Measurements from ENCODE around the gene CABYR.

CABYR gene

DNA sequence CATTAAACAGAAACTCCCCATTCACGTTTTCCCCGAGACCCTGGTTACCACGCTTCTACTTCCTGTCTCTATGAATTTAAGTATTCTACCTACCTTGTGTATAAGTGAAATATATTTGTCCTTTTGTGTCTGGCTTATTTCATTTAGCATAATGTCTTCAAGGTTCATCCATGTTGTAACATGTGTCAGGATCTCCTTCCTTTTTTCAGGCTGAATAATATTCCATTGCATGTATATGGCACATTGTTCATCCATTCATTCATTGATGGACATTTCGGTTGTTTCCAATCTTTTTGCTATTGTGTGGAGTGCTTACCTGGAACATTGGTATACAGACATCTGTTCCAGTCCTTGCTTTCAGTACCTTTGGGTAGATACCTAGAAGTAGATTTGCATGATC is 18.2 kb upstream of the CABYR start:
- H3K36me3 ChIP-seq (ENCODE audit: low read length) = no peaks in the 10 kb centered on the region
- no peak overlapping the region for H3K4me3 ChIP-seq (ENCODE audit: insufficient read depth, low read length, poor library complexity, severe bottlenecking)
- H3F3A ChIP-seq (ENCODE audit: insufficient read depth) = no peaks in the 10 kb centered on the region
- H3K9me3 ChIP-seq (ENCODE audit: insufficient read depth, low read length) = no peaks in the 10 kb centered on the region
- no peak overlapping the region for H3K9ac ChIP-seq (ENCODE audit: low read length)
- no peaks in the 10 kb centered on the region for H3K9me2 ChIP-seq (replicated peaks; ENCODE audit: insufficient read depth, low read length)
- no peaks in the 10 kb centered on the region for H4K20me1 ChIP-seq (ENCODE audit: low read depth, low read length)
- no peak overlapping the region for H3K4me2 ChIP-seq (ENCODE audit: low read depth, low read length, poor library complexity, severe bottlenecking)
- no peaks in the 10 kb centered on the region for H3K27me3 ChIP-seq (ENCODE audit: low read length)
- H3K79me2 ChIP-seq (ENCODE audit: insufficient read depth, low read length) = no peaks in the 10 kb centered on the region
- no peak for TF ChIP-seq EZH2phosphoT487 (conservative IDR thresholded peaks at IDR 0.05; ENCODE audit: low read length)
- TF ChIP-seq CTCF (IDR thresholded peaks at IDR 0.05; ENCODE audit: insufficient read depth, low read length, poor library complexity, severe bottlenecking) = no peak
- H3K27ac ChIP-seq (ENCODE audit: low read depth, low read length) = no peak overlapping the region
- no peak overlapping the region for H2AFZ ChIP-seq (ENCODE audit: low read depth, low read length, severe bottlenecking)

GRCh38 chr18:24121625-24122024 is 17.2 kb upstream of the CABYR start:
- Histone ChIP-seq H3F3A (ENCODE audit: insufficient read depth) (no peaks in the 10 kb centered on the region), H3K79me2 (ENCODE audit: insufficient read depth, low read length) (no peaks in the 10 kb centered on the region), H3K27ac (ENCODE audit: low read depth, low read length) (no peak overlapping the region), H3K9me2 (replicated peaks; ENCODE audit: insufficient read depth, low read length) (no peaks in the 10 kb centered on the region), H2AFZ (ENCODE audit: low read depth, low read length, severe bottlenecking) (no peak overlapping the region), H3K4me2 (ENCODE audit: low read depth, low read length, poor library complexity, severe bottlenecking) (no peak overlapping the region), H3K36me3 (ENCODE audit: low read length) (no peaks in the 10 kb centered on the region), H4K20me1 (ENCODE audit: low read depth, low read length) (no peaks in the 10 kb centered on the region), H3K27me3 (ENCODE audit: low read length) (no peaks in the 10 kb centered on the region), H3K9me3 (ENCODE audit: insufficient read depth, low read length) (no peaks in the 10 kb centered on the region), H3K9ac (ENCODE audit: low read length) (no peak overlapping the region), H3K4me3 (ENCODE audit: insufficient read depth, low read length, poor library complexity, severe bottlenecking) (no peak overlapping the region)
- TF ChIP-seq EZH2phosphoT487 (conservative IDR thresholded peaks at IDR 0.05; ENCODE audit: low read length) (no peak), CTCF (IDR thresholded peaks at IDR 0.05; ENCODE audit: insufficient read depth, low read length, poor library complexity, severe bottlenecking) (no peak)

GRCh38 chr18:24126155-24126961 is 12.5 kb upstream of the CABYR start:
- H2AFZ ChIP-seq (ENCODE audit: low read depth, low read length, severe bottlenecking) = no peak overlapping the region
- H3K27ac ChIP-seq (ENCODE audit: low read depth, low read length) = no peak overlapping the region
- H3K9me3 ChIP-seq (ENCODE audit: insufficient read depth, low read length) = no peaks in the 10 kb centered on the region
- no peaks in the 10 kb centered on the region for H3K36me3 ChIP-seq (ENCODE audit: low read length)
- H3K9ac ChIP-seq (ENCODE audit: low read length) = no peak overlapping the region
- H4K20me1 ChIP-seq (ENCODE audit: low read depth, low read length) = no peaks in the 10 kb centered on the region
- H3K9me2 ChIP-seq (replicated peaks; ENCODE audit: insufficient read depth, low read length) = no peaks in the 10 kb centered on the region
- H3K27me3 ChIP-seq (ENCODE audit: low read length) = no peaks in the 10 kb centered on the region
- no peak overlapping the region for H3K4me3 ChIP-seq (ENCODE audit: insufficient read depth, low read length, poor library complexity, severe bottlenecking)
- no peak overlapping the region for H3K4me2 ChIP-seq (ENCODE audit: low read depth, low read length, poor library complexity, severe bottlenecking)
- H3K79me2 ChIP-seq (ENCODE audit: insufficient read depth, low read length) = no peaks in the 10 kb centered on the region
- no peaks in the 10 kb centered on the region for H3F3A ChIP-seq (ENCODE audit: insufficient read depth)
- TF ChIP-seq EZH2phosphoT487 (conservative IDR thresholded peaks at IDR 0.05; ENCODE audit: low read length) = no peak
- TF ChIP-seq CTCF (IDR thresholded peaks at IDR 0.05; ENCODE audit: insufficient read depth, low read length, poor library complexity, severe bottlenecking) = no peak

Data from SU-DHL-6 (cell line).